Mammary epithelial cell (primary cell): ENCODE measurements around the gene BMERB1.

Experiments
- EZH2 ChIP-seq: IDR thresholded peaks from 2 replicates; pipeline ENCODE4 v1.6.1; 2012; ENCODE audit warnings: low read length, inconsistent platforms, borderline replicate concordance
- TF ChIP-seq, protein P1 (sequence below), 2 donors: IDR thresholded peaks in 1 of 2; conservative IDR thresholded peaks in 1 of 2; 2 replicates each; pipeline ENCODE4 v1.5.1; 2011 to 2012; ENCODE audit warnings: inconsistent platforms in 2 of 2, low read length in 2 of 2, mild to moderate bottlenecking in 2 of 2, control low read depth in 1 of 2, low read depth in 1 of 2; ENCODE audit not compliant: insufficient read depth in 1 of 2; ENCODE audit errors: extremely low read depth in 1 of 2

DNA sequence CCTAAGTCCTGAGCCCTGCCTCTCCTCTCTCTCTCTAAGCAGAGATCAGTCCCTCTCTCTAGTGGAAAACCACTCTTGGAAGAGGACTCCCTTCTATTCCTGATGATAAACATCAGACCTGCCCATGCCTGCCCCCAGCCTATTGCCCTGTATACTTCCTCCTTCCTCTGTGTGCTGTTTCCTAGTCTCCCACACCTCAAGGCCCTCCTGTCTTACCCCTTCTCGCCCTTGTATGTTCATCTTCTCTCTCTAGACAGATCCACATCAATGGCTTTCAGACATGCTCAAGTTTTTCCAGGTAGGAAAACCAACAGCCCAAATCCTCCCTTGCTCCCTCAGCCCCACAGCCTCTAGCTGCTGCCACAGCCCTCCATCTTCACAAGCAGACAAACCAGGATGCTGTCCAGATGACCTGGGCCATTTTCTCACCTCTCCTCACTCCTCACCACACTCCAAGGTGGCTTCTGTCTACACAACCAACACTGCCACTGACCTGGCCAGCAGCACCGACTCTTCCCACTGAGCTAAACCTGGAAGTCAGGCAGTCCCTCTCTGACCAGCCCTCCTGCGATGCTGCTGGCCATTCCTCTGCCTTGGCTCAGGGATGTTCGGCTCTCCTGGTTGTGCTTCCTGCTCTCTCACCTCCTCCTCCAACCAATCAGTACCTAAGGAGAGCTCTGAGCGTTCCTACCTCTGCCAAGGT is 172.3 kb downstream of the BMERB1 start:
- TF ChIP-seq, protein P1, sequence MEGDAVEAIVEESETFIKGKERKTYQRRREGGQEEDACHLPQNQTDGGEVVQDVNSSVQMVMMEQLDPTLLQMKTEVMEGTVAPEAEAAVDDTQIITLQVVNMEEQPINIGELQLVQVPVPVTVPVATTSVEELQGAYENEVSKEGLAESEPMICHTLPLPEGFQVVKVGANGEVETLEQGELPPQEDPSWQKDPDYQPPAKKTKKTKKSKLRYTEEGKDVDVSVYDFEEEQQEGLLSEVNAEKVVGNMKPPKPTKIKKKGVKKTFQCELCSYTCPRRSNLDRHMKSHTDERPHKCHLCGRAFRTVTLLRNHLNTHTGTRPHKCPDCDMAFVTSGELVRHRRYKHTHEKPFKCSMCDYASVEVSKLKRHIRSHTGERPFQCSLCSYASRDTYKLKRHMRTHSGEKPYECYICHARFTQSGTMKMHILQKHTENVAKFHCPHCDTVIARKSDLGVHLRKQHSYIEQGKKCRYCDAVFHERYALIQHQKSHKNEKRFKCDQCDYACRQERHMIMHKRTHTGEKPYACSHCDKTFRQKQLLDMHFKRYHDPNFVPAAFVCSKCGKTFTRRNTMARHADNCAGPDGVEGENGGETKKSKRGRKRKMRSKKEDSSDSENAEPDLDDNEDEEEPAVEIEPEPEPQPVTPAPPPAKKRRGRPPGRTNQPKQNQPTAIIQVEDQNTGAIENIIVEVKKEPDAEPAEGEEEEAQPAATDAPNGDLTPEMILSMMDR (conservative IDR thresholded peaks at IDR 0.05 in 1 of 2, IDR thresholded peaks at IDR 0.05 in 1 of 2; ENCODE audit: extremely low read depth in 1 of 2, insufficient read depth in 1 of 2, low read depth in 1 of 2, low read length in 2 of 2) = no peak
- TF ChIP-seq EZH2 = no peak
